ENCODE results near the gene BRMS1L. TPM values are rescaled to one million over a fixed set of nuclear protein-coding genes. Genes with fewer than 3 reads are reported as not detected.

The BRMS1L gene
- total and polyA plus RNA-seq, 2 of the 4 experiments (the other 2 are of a cell fraction) = 1.8 to 6.2 TPM

- no peak overlapping the region for H2AFZ ChIP-seq (replicated peaks; ENCODE audit: low read length, poor library complexity)
- H2BK120ac ChIP-seq (ENCODE audit: low read depth, low read length) = no peak overlapping the region
- no peak for TF ChIP-seq SMC3 (IDR thresholded peaks at IDR 0.05; ENCODE audit: low read depth, low read length)
- TF ChIP-seq MAZ (IDR thresholded peaks at IDR 0.05; ENCODE audit: borderline replicate concordance, low read depth, low read length) = no peak
- no peak for TF ChIP-seq MXI1 (IDR thresholded peaks at IDR 0.05; ENCODE audit: borderline replicate concordance, low read depth, low read length)
- no peak for TF ChIP-seq RCOR1 (IDR thresholded peaks at IDR 0.05; ENCODE audit: insufficient replicate concordance, low read length)
- no peak for TF ChIP-seq RAD21 (IDR thresholded peaks at IDR 0.05; ENCODE audit: low read length)
- TF ChIP-seq FOS (IDR thresholded peaks at IDR 0.05; ENCODE audit: low read depth, low read length) = no peak
- TF ChIP-seq CEBPB (IDR thresholded peaks at IDR 0.05; ENCODE audit: low read depth, low read length) = no peak
- no peak for TF ChIP-seq POLR2A (IDR thresholded peaks at IDR 0.05; ENCODE audit: low read depth, low read length)
- no peak for TF ChIP-seq CHD1 (IDR thresholded peaks at IDR 0.05; ENCODE audit: low read depth, low read length)
- TF ChIP-seq RFX5 (IDR thresholded peaks at IDR 0.05; ENCODE audit: low read depth, low read length) = no peak
- no peak for TF ChIP-seq NFE2L2 (IDR thresholded peaks at IDR 0.05; ENCODE audit: low read depth, low read length)
- no peak for TF ChIP-seq MAFK (IDR thresholded peaks at IDR 0.05; ENCODE audit: low read depth, low read length)
- TF ChIP-seq USF2 (IDR thresholded peaks at IDR 0.05; ENCODE audit: low read depth, low read length) = no peak
- no peak for TF ChIP-seq ELK1 (IDR thresholded peaks at IDR 0.05; ENCODE audit: borderline replicate concordance, low read depth, low read length)
- TF ChIP-seq, protein P1, sequence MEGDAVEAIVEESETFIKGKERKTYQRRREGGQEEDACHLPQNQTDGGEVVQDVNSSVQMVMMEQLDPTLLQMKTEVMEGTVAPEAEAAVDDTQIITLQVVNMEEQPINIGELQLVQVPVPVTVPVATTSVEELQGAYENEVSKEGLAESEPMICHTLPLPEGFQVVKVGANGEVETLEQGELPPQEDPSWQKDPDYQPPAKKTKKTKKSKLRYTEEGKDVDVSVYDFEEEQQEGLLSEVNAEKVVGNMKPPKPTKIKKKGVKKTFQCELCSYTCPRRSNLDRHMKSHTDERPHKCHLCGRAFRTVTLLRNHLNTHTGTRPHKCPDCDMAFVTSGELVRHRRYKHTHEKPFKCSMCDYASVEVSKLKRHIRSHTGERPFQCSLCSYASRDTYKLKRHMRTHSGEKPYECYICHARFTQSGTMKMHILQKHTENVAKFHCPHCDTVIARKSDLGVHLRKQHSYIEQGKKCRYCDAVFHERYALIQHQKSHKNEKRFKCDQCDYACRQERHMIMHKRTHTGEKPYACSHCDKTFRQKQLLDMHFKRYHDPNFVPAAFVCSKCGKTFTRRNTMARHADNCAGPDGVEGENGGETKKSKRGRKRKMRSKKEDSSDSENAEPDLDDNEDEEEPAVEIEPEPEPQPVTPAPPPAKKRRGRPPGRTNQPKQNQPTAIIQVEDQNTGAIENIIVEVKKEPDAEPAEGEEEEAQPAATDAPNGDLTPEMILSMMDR (conservative IDR thresholded peaks at IDR 0.05; ENCODE audit: low read depth, low read length) = no peak
- no peak for TF ChIP-seq BHLHE40 (IDR thresholded peaks at IDR 0.05; ENCODE audit: low read depth, low read length)
- H3K79me1 ChIP-seq (ENCODE audit: low read depth in 1 of 2, low read length in 2 of 2) = peaks cover 0 to 3% of the 10 kb centered on the region in 2 experiments; a peak in 2 of 4 replicates
- intact Hi-C loops (cut with micrococcal nuclease) (no loop called here), dilution Hi-C loops (cut with HindIII; ENCODE audit: low sequenced_read_pairs, unreplicated experiment) (no loop called here), in situ Hi-C loops (cut with MboI; ENCODE audit: low sequenced_read_pairs) (no loop called here)
- H3K23ac ChIP-seq (ENCODE audit: low read depth, low read length) = no peak overlapping the region
- no peak overlapping the region for H2AK9ac ChIP-seq (replicated peaks; ENCODE audit: low read depth, low read length, poor library complexity)
- no peak overlapping the region for H2BK20ac ChIP-seq (ENCODE audit: low read depth, low read length)
- H3K9me3 ChIP-seq (ENCODE audit: control insufficient read depth, insufficient read depth, low read length) = 0 out of 2 replicates have a peak, but pooled peaks cover 3% of the 10 kb centered on the region
- no peak overlapping the region for H2BK5ac ChIP-seq (ENCODE audit: low read depth, low read length, poor library complexity, severe bottlenecking)
- H3K4ac ChIP-seq (ENCODE audit: low read depth, low read length) = no peak overlapping the region
- no peak overlapping the region for H2BK15ac ChIP-seq (ENCODE audit: low read depth, low read length)
- H3K27ac ChIP-seq (ENCODE audit: insufficient read depth, low read length) = no peak overlapping the region
- DNase-seq (no peak), ATAC-seq (ENCODE audit: low read depth) (no peak)
- no peak overlapping the region for H3K4me2 ChIP-seq (ENCODE audit: low read depth, low read length)
- H4K8ac ChIP-seq (ENCODE audit: low read depth in 2 of 2, low read length in 2 of 2) = no peak overlapping the region
- no peak overlapping the region for H3K56ac ChIP-seq (ENCODE audit: extremely low read depth, insufficient read depth, low read length)
- no peak overlapping the region for H3K9ac ChIP-seq (ENCODE audit: low read depth, low read length)
- peaks cover 3% of the 10 kb centered on the region; the same call in 1 of the 2 replicates for H3K36me3 ChIP-seq (ENCODE audit: control insufficient read depth, insufficient read depth, low read length)
- H3K27me3 ChIP-seq (ENCODE audit: control insufficient read depth, insufficient read depth, low read length) = no peaks in the 10 kb centered on the region
- H3K4me3 ChIP-seq (ENCODE audit: insufficient read depth, low read depth, low read length) = no peak overlapping the region
- WGBS, 2 experiments (ENCODE audit: extremely low coverage in 2 of 2, insufficient read length in 1 of 2) = no CpG with 5 or more reads among the region's 3 CpGs
- no TSS peak for BruUV-seq (replicated peaks)
- no peak overlapping the region for H4K5ac ChIP-seq (ENCODE audit: low read depth, low read length)
- H3K9me1 ChIP-seq (ENCODE audit: insufficient read depth, low read length) = no peaks in the 10 kb centered on the region; the same call in 1 of the 2 replicates
- CTCF ChIA-PET = no interaction called here
- H3K14ac ChIP-seq (replicated peaks; ENCODE audit: low read depth, low read length) = no peak overlapping the region
- H3K18ac ChIP-seq (ENCODE audit: low read depth, low read length) = no peak overlapping the region
- POLR2A ChIA-PET (ENCODE audit: unreplicated experiment) = interaction anchor here (0.7 kb wide), 1 partner anchor 9 kb away, joined by 7 read pairs; no protein-coding TSS in a partner anchor
- H3K4me1 ChIP-seq (ENCODE audit: control insufficient read depth, insufficient read depth, low read length) = no peaks in the 10 kb centered on the region
- no peak overlapping the region for H2AK5ac ChIP-seq (ENCODE audit: low read depth, low read length)
- no peaks in the 10 kb centered on the region for H4K20me1 ChIP-seq (ENCODE audit: insufficient read depth, low read length)
- H4K91ac ChIP-seq (ENCODE audit: insufficient read depth, low read depth, low read length) = no peak overlapping the region
Measured at GRCh38 chr14:35851823-35852222, 25.7 kb downstream of the BRMS1L start.

Data from IMR-90 (cell line).